HCT116 (cell line): ENCODE measurements around the gene TNFRSF17. TPM values are rescaled to one million over a fixed set of nuclear protein-coding genes. Genes with fewer than 3 reads are reported as not detected.

Source experiments
- ATAC-seq: fragments of 200-7000 bp; cut with Tn5 transposase; 2 replicates; pipeline ENCODE4 v1.9.1; 2020; ENCODE audit warnings: mild to moderate bottlenecking, moderate library complexity
- BruUV-seq: library from RNA; stranded (reverse); fragments of 400-500 nt; replicated peaks from 2 replicates; lab custom pipeline; 2021; lab: Mats Ljungman, UMichigan
- CTCF ChIA-PET: fragments of 300-600 bp; sonication (Branson Sonifier 250); formaldehyde crosslinking; loops from one replicate; lab custom pipeline; 2021; ENCODE audit warnings: antibody characterized with exemption; lab: Charles Lee
- POLR2A ChIA-PET: fragments of 300-600, 350-600 bp; sonication (Branson Sonifier 250); formaldehyde crosslinking; loops from one replicate; lab custom pipeline; 2021; ENCODE audit warnings: antibody characterized with exemption; lab: Charles Lee
- RAD21 ChIA-PET, 2 experiments: fragments of 300-600 bp; sonication (Branson Sonifier 250); formaldehyde crosslinking; loops; one replicate each; lab custom pipeline; 2023; ENCODE audit warnings: low total read pairs in 2 of 2; ENCODE audit not compliant: uncharacterized antibody in 2 of 2, unreplicated experiment in 2 of 2, low non-redundant PET in 1 of 2; lab: Charles Lee
- DNase-seq: peaks from one replicate; pipeline ENCODE4 v3.0.0-alpha.2; 2010; ENCODE audit warnings: low read depth, low spot score
- H2AFZ ChIP-seq: fragments of 200-600 bp; shearing (Covaris generic), sonication (generic); 2 replicates; pipeline ENCODE4 v1.6.1; 2017; ENCODE audit warnings: low read depth, mixed run types, mixed read lengths, antibody characterized with exemption, low read length; ENCODE audit not compliant: poor library complexity, severe bottlenecking
- H3K27ac ChIP-seq: 2 replicates; pipeline ENCODE4 v1.5.1; 2012; ENCODE audit warnings: low read depth, low read length
- H3K27me3 ChIP-seq: fragments of 200-600 bp; sonication (generic); 2 replicates; pipeline ENCODE4 v1.6.1; 2016; ENCODE audit warnings: mixed run types, low read length, mixed read lengths; ENCODE audit not compliant: insufficient read depth
- H3K36me3 ChIP-seq, 2 experiments: fragments of 200-500 bp in 1 of 2; fragments of 200-600 bp in 1 of 2; sonication (Bioruptor generic) in 1 of 2; sonication (generic) in 1 of 2; 2 replicates each; pipeline versions ENCODE4 v1.5.1 to v1.6.1; 2014 to 2016; ENCODE audit warnings: low read length in 2 of 2, inconsistent platforms in 1 of 2, mixed read lengths in 1 of 2, mixed run types in 1 of 2; ENCODE audit not compliant: insufficient read depth in 2 of 2, control insufficient read depth in 1 of 2
- H3K4me1 ChIP-seq, 2 experiments: fragments of 200-600 bp in 1 of 2; sonication (generic) in 1 of 2; 2 replicates each; pipeline versions ENCODE4 v1.5.1 to v1.6.1; 2012 to 2017; ENCODE audit warnings: low read length in 2 of 2, inconsistent platforms in 1 of 2, mild to moderate bottlenecking in 1 of 2, mixed read lengths in 1 of 2, mixed run types in 1 of 2, moderate library complexity in 1 of 2; ENCODE audit not compliant: insufficient read depth in 2 of 2, control insufficient read depth in 1 of 2
- H3K4me2 ChIP-seq: fragments of 200-600 bp; sonication (generic); 2 replicates; pipeline ENCODE4 v1.6.1; 2017; ENCODE audit warnings: mixed run types, low read length, mixed read lengths
- H3K4me3 ChIP-seq, 2 experiments: fragments of 200-600 bp in 1 of 2; sonication (generic) in 1 of 2; replicated peaks in 1 of 2; 2 replicates each; pipeline ENCODE4 v1.5.1; 2011 to 2016; ENCODE audit warnings: low read length in 2 of 2, control low read depth in 1 of 2, low read depth in 1 of 2, mild to moderate bottlenecking in 1 of 2, mixed read lengths in 1 of 2, mixed run types in 1 of 2
- H3K79me2 ChIP-seq: fragments of 200-600 bp; sonication (generic); 2 replicates; pipeline ENCODE4 v1.6.1; 2017; ENCODE audit warnings: mild to moderate bottlenecking, mixed run types, low read length, moderate library complexity, mixed read lengths; ENCODE audit not compliant: insufficient read depth
- H3K9ac ChIP-seq: fragments of 200-600 bp; sonication (generic); 2 replicates; pipeline ENCODE4 v1.6.1; 2016; ENCODE audit warnings: low read length, mixed read lengths
- H3K9me2 ChIP-seq: fragments of 200-600 bp; sonication (generic), shearing (Covaris generic); 2 replicates; pipeline ENCODE4 v1.6.1; 2017; ENCODE audit warnings: mixed run types, mild to moderate bottlenecking, moderate library complexity; ENCODE audit not compliant: insufficient read depth
- H3K9me3 ChIP-seq, 2 experiments: fragments of 200-500 bp in 1 of 2; fragments of 200-600 bp in 1 of 2; sonication (Bioruptor generic) in 1 of 2; sonication (generic) in 1 of 2; 2 replicates each; pipeline ENCODE4 v1.6.1; 2014 to 2017; ENCODE audit warnings: low read length in 2 of 2, mixed read lengths in 2 of 2, inconsistent platforms in 1 of 2, low read depth in 1 of 2, mild to moderate bottlenecking in 1 of 2, mixed run types in 1 of 2, moderate library complexity in 1 of 2; ENCODE audit not compliant: control insufficient read depth in 1 of 2, insufficient read depth in 1 of 2
- H4K20me1 ChIP-seq: fragments of 200-600 bp; sonication (generic), shearing (Covaris generic); 2 replicates; pipeline ENCODE4 v1.6.1; 2017; ENCODE audit warnings: mixed run types, mild to moderate bottlenecking, moderate library complexity; ENCODE audit not compliant: insufficient read depth
- CBX3 ChIP-seq: IDR thresholded peaks from 2 replicates; pipeline ENCODE4 v1.6.1; 2012; ENCODE audit warnings: low read depth
- EZH2phosphoT487 ChIP-seq: fragments of 200-600 bp; IDR thresholded peaks from 2 replicates; pipeline ENCODE4 v1.6.1; 2018; ENCODE audit warnings: antibody characterized with exemption, borderline replicate concordance
- JUND ChIP-seq: IDR thresholded peaks from 2 replicates; pipeline ENCODE4 v1.6.1; 2012
- RAD21 ChIP-seq: IDR thresholded peaks from 2 replicates; pipeline ENCODE4 v1.6.1; 2012; ENCODE audit warnings: low read depth, mild to moderate bottlenecking
- SIN3A ChIP-seq: IDR thresholded peaks from 2 replicates; pipeline ENCODE4 v1.6.1; 2012; ENCODE audit warnings: low read depth
- SP1 ChIP-seq: IDR thresholded peaks from 2 replicates; pipeline ENCODE4 v1.6.1; 2012; ENCODE audit warnings: low read depth
- ZNF274 ChIP-seq: fragments of 200-500 bp; sonication (Bioruptor generic); IDR thresholded peaks from 2 replicates; pipeline ENCODE4 v1.6.1; 2014; ENCODE audit warnings: mild to moderate bottlenecking, low read depth, low read length, inconsistent platforms
- intact Hi-C: fragments of 100-400 bp; cut with micrococcal nuclease; formaldehyde crosslinking; loops from 2 replicates; pipeline ENCODE4 v1.10.0; 2022
- total RNA-seq: library from RNA; stranded (reverse); gene quantifications from one replicate; pipeline ENCODE4 v1.2.1, GENCODE V29; 2021; ENCODE audit not compliant: unreplicated experiment
- TF ChIP-seq, protein P1 (sequence below), 3 experiments: fragments of 200-600 bp in 1 of 3; sonication (generic) in 1 of 3; IDR thresholded peaks in 2 of 3; conservative IDR thresholded peaks in 1 of 3; 2 replicates each; pipeline ENCODE4 v1.5.1; 2012 to 2017; ENCODE audit warnings: low read depth in 2 of 3, low read length in 2 of 3, antibody characterized with exemption in 1 of 3, borderline replicate concordance in 1 of 3, control low read depth in 1 of 3, mild to moderate bottlenecking in 1 of 3, mixed read lengths in 1 of 3, mixed run types in 1 of 3, moderate library complexity in 1 of 3; ENCODE audit not compliant: insufficient read depth in 1 of 3
- TF ChIP-seq, protein P2 (sequence below): IDR thresholded peaks from 2 replicates; pipeline ENCODE4 v1.6.1; 2012; ENCODE audit warnings: low read depth

The TNFRSF17 gene
- total RNA-seq, 1 experiment from 2014 or later, result not detected

DNA sequence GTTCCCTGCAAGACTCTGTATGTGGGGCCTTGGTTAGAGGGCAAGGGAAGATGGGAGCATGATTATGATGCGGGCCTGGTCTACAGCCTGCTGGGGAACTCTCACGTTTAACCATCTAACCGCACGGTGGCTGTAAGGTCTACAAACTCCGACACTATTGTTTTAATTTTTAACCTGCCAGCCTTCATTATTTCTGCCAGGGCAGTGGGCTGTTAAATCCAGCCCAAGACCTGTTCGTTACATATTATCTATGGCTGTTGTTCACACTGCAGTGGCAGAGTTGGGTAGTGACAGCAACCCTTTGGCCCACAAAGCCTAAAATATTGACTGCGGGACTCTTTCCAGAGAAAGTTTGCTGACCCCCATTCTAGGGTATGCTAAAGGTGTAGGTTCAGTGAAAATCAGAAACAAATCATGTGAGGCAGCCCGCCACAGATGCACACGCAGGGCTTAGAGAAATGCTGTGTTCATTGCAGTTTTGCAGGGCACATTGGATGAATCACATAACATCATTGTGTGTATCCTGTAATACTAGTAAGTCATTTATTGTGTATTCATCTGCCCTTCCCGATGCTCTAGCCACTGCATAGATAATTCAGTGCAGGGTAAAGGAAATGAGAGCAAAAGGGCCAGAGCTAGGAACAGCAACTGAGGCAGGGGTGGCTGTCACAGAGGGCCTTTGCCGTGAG, 25.8 kb downstream of the TNFRSF17 start:
- CTCF ChIA-PET, result no interaction called here
- TF ChIP-seq, protein P1, sequence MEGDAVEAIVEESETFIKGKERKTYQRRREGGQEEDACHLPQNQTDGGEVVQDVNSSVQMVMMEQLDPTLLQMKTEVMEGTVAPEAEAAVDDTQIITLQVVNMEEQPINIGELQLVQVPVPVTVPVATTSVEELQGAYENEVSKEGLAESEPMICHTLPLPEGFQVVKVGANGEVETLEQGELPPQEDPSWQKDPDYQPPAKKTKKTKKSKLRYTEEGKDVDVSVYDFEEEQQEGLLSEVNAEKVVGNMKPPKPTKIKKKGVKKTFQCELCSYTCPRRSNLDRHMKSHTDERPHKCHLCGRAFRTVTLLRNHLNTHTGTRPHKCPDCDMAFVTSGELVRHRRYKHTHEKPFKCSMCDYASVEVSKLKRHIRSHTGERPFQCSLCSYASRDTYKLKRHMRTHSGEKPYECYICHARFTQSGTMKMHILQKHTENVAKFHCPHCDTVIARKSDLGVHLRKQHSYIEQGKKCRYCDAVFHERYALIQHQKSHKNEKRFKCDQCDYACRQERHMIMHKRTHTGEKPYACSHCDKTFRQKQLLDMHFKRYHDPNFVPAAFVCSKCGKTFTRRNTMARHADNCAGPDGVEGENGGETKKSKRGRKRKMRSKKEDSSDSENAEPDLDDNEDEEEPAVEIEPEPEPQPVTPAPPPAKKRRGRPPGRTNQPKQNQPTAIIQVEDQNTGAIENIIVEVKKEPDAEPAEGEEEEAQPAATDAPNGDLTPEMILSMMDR (IDR thresholded peaks at IDR 0.05 in 2 of 3, conservative IDR thresholded peaks at IDR 0.05 in 1 of 3; ENCODE audit: borderline replicate concordance in 1 of 3, insufficient read depth in 1 of 3, low read depth in 2 of 3, low read length in 2 of 3), result no peak
- no peak for TF ChIP-seq JUND
- TF ChIP-seq ZNF274, result no peak
- no peak for TF ChIP-seq SP1
- no peak for TF ChIP-seq CBX3
- TF ChIP-seq, protein P2, sequence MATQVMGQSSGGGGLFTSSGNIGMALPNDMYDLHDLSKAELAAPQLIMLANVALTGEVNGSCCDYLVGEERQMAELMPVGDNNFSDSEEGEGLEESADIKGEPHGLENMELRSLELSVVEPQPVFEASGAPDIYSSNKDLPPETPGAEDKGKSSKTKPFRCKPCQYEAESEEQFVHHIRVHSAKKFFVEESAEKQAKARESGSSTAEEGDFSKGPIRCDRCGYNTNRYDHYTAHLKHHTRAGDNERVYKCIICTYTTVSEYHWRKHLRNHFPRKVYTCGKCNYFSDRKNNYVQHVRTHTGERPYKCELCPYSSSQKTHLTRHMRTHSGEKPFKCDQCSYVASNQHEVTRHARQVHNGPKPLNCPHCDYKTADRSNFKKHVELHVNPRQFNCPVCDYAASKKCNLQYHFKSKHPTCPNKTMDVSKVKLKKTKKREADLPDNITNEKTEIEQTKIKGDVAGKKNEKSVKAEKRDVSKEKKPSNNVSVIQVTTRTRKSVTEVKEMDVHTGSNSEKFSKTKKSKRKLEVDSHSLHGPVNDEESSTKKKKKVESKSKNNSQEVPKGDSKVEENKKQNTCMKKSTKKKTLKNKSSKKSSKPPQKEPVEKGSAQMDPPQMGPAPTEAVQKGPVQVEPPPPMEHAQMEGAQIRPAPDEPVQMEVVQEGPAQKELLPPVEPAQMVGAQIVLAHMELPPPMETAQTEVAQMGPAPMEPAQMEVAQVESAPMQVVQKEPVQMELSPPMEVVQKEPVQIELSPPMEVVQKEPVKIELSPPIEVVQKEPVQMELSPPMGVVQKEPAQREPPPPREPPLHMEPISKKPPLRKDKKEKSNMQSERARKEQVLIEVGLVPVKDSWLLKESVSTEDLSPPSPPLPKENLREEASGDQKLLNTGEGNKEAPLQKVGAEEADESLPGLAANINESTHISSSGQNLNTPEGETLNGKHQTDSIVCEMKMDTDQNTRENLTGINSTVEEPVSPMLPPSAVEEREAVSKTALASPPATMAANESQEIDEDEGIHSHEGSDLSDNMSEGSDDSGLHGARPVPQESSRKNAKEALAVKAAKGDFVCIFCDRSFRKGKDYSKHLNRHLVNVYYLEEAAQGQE, result no peak
- no peak for TF ChIP-seq EZH2phosphoT487
- TF ChIP-seq SIN3A, result no peak
- TF ChIP-seq RAD21, result no peak
- ATAC-seq (no peak), DNase-seq (no peak)
- Histone ChIP-seq H3K4me3 (no peak overlapping the region), H3K36me3 (no peaks in the 10 kb centered on the region), H3K9ac (no peak overlapping the region), H2AFZ (no peak overlapping the region), H3K4me1 (no peaks in the 10 kb centered on the region), H3K4me2 (no peak overlapping the region), H3K79me2 (no peaks in the 10 kb centered on the region), H3K9me3 (no peaks in the 10 kb centered on the region), H4K20me1 (no peaks in the 10 kb centered on the region), H3K9me2 (no peaks in the 10 kb centered on the region), H3K27me3 (no peaks in the 10 kb centered on the region), H3K27ac (no peak overlapping the region)
- POLR2A ChIA-PET, result no interaction called here
- no TSS peak for BruUV-seq
- RAD21 ChIA-PET, result no interaction called here
- intact Hi-C loops, result no loop called here
